GM12872 (cell line): ENCODE data around the gene MRPS34.

Source experiments
- CTCF ChIP-seq: IDR thresholded peaks from 3 replicates; pipeline ENCODE4 v1.5.1; 2011; ENCODE audit warnings: low read depth, mild to moderate bottlenecking, low read length, moderate library complexity; ENCODE audit not compliant: insufficient read depth

MRPS34 gene

GRCh38 chr16:1810106-1810505 lies 37.2 kb upstream of the MRPS34 start:
- no peak for TF ChIP-seq CTCF

GRCh38 chr16:1809281-1809801 lies 36.4 kb upstream of the MRPS34 start:
- TF ChIP-seq CTCF: no peak

GRCh38 chr16:1808691-1809090 lies 35.8 kb upstream of the MRPS34 start:
- TF ChIP-seq CTCF: no peak

- TF ChIP-seq CTCF: no peak
These were observed 34.7 kb upstream of the MRPS34 start for GRCh38 chr16:1807626-1808025.

GRCh38 chr16:1800701-1801100 lies 27.8 kb upstream of the MRPS34 start:
- no peak for TF ChIP-seq CTCF

GRCh38 chr16:1794908-1795666 lies 22.2 kb upstream of the MRPS34 start:
- TF ChIP-seq CTCF: no peak

- no peak for TF ChIP-seq CTCF
These were observed 21.4 kb upstream of the MRPS34 start for GRCh38 chr16:1794221-1794871.
